A673 (cell line): Measurements from ENCODE around the gene OLFM1. TPM values are rescaled to one million over a fixed set of nuclear protein-coding genes. Genes with fewer than 3 reads are reported as not detected.
A peak's percentile ranks its signal among the peaks of the same experiment; 100 is the strongest.

Experiments used
- BruUV-seq: library from RNA; stranded (reverse); fragments of 400-500 nt; replicated peaks from 2 replicates; lab custom pipeline; 2021; lab: Mats Ljungman, UMichigan
- CTCF ChIA-PET: fragments of 300-600 bp; sonication (Branson Sonifier 250); formaldehyde crosslinking; loops from one replicate; lab custom pipeline; 2022; ENCODE audit warnings: antibody characterized with exemption; lab: Charles Lee
- POLR2A ChIA-PET: fragments of 300-600 bp; sonication (Branson Sonifier 250); formaldehyde crosslinking; loops from one replicate; lab custom pipeline; 2022; ENCODE audit warnings: antibody characterized with exemption; ENCODE audit not compliant: low non-redundant PET; lab: Charles Lee
- DNase-seq: peaks from one replicate; pipeline ENCODE4 v3.0.0-alpha.2; 2015; ENCODE audit warnings: low spot score
- H3K27ac ChIP-seq: fragments of 200-600 bp; sonication (generic); 2 replicates; pipeline ENCODE4 v1.5.1; 2016; ENCODE audit warnings: mixed run types, low read depth, mild to moderate bottlenecking, mixed read lengths, antibody characterized with exemption, low read length; ENCODE audit not compliant: poor library complexity, severe bottlenecking
- H3K27me3 ChIP-seq: fragments of 200-600 bp; sonication (generic); replicated peaks from 2 replicates; pipeline ENCODE4 v1.6.1; 2017; ENCODE audit warnings: mixed run types, low read depth, mild to moderate bottlenecking, mixed read lengths, antibody characterized with exemption, low read length; ENCODE audit not compliant: insufficient read depth, poor library complexity
- H3K36me3 ChIP-seq: fragments of 200-600 bp; sonication (generic); 2 replicates; pipeline ENCODE4 v1.6.1; 2016; ENCODE audit warnings: mixed run types, mild to moderate bottlenecking, mixed read lengths, antibody characterized with exemption, low read length; ENCODE audit not compliant: insufficient read depth, poor library complexity, severe bottlenecking
- H3K4me1 ChIP-seq: fragments of 200-600 bp; sonication (generic); 2 replicates; pipeline ENCODE4 v1.6.1; 2017; ENCODE audit warnings: mixed run types, mild to moderate bottlenecking, mixed read lengths, antibody characterized with exemption, low read length; ENCODE audit not compliant: insufficient read depth, poor library complexity, severe bottlenecking
- H3K4me3 ChIP-seq: fragments of 200-600 bp; sonication (generic); 2 replicates; pipeline ENCODE4 v1.5.1; 2016; ENCODE audit warnings: low read depth, mixed run types, mild to moderate bottlenecking, mixed read lengths, low read length; ENCODE audit not compliant: poor library complexity, severe bottlenecking
- H3K9me3 ChIP-seq: fragments of 200-600 bp; sonication (generic); 2 replicates; pipeline ENCODE4 v1.6.1; 2016; ENCODE audit warnings: mixed run types, low read depth, mild to moderate bottlenecking, mixed read lengths, antibody characterized with exemption, low read length; ENCODE audit not compliant: poor library complexity, severe bottlenecking
- EZH2 ChIP-seq: fragments of 200-600 bp; sonication (generic); IDR thresholded peaks from 2 replicates; pipeline ENCODE4 v1.6.1; 2017; ENCODE audit warnings: borderline replicate concordance, low read depth, mild to moderate bottlenecking, mixed read lengths, antibody characterized with exemption, low read length; ENCODE audit not compliant: poor library complexity, severe bottlenecking
- intact Hi-C: fragments of 100-400 bp; cut with micrococcal nuclease; formaldehyde crosslinking; loops from one replicate; pipeline ENCODE4 v1.10.0; 2022; ENCODE audit not compliant: unreplicated experiment
- total RNA-seq: library from RNA; stranded (reverse); gene quantifications from 2 replicates; pipeline ENCODE4 v1.2.3, GENCODE V29; 2021
- TF ChIP-seq, protein P1 (sequence below): fragments of 300-800, 200-600 bp; sonication (generic); conservative IDR thresholded peaks from 2 replicates; pipeline ENCODE4 v1.5.1; 2017; ENCODE audit warnings: low read depth, mild to moderate bottlenecking, antibody characterized with exemption, low read length, moderate library complexity, mixed read lengths

The OLFM1 gene
- total RNA-seq, 1 experiment from 2014 or later, result 308 TPM

DNA sequence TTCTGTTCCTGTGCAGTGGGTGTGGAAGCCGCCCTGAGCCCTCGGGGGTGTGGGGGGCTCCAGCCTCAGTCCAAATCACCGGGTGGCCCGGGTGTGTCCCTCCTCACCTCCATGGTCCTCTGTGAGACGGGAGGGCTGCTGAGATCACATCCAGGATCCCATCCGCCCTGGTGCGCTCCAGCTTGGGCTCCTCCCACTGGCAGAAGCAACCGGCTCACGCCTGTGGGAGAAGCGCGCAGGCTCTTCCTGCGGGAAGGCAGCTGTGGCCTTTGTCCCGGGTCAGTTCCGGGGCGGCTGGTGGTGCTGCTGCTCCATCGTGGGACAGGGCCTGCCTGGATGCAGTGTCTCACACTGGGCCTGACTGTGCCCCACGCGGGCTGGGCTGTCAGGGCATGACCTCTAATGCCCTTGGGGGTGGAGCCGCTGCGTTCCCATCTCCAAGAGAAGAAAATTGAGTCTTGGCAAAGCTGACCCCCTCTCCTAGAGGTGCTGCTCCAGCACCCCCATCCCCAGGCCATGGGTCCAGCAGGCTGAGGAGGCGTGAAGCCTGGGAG, 18.5 kb downstream of the OLFM1 start:
- peaks cover 96% of the 10 kb centered on the region for H3K36me3 ChIP-seq
- ChIA-PET CTCF (no interaction called here), POLR2A (no interaction called here)
- no TSS peak for BruUV-seq
- intact Hi-C loops, result no loop called here
- TF ChIP-seq, protein P1, sequence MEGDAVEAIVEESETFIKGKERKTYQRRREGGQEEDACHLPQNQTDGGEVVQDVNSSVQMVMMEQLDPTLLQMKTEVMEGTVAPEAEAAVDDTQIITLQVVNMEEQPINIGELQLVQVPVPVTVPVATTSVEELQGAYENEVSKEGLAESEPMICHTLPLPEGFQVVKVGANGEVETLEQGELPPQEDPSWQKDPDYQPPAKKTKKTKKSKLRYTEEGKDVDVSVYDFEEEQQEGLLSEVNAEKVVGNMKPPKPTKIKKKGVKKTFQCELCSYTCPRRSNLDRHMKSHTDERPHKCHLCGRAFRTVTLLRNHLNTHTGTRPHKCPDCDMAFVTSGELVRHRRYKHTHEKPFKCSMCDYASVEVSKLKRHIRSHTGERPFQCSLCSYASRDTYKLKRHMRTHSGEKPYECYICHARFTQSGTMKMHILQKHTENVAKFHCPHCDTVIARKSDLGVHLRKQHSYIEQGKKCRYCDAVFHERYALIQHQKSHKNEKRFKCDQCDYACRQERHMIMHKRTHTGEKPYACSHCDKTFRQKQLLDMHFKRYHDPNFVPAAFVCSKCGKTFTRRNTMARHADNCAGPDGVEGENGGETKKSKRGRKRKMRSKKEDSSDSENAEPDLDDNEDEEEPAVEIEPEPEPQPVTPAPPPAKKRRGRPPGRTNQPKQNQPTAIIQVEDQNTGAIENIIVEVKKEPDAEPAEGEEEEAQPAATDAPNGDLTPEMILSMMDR, result no peak
- TF ChIP-seq EZH2, result no peak
- DNase-seq, result no peak
- no peak overlapping the region for H3K27ac ChIP-seq
- H3K4me3 ChIP-seq, result no peak overlapping the region
- no peaks in the 10 kb centered on the region for H3K9me3 ChIP-seq
- no peaks in the 10 kb centered on the region for H3K4me1 ChIP-seq
- H3K27me3 ChIP-seq, result no peaks in the 10 kb centered on the region

DNA sequence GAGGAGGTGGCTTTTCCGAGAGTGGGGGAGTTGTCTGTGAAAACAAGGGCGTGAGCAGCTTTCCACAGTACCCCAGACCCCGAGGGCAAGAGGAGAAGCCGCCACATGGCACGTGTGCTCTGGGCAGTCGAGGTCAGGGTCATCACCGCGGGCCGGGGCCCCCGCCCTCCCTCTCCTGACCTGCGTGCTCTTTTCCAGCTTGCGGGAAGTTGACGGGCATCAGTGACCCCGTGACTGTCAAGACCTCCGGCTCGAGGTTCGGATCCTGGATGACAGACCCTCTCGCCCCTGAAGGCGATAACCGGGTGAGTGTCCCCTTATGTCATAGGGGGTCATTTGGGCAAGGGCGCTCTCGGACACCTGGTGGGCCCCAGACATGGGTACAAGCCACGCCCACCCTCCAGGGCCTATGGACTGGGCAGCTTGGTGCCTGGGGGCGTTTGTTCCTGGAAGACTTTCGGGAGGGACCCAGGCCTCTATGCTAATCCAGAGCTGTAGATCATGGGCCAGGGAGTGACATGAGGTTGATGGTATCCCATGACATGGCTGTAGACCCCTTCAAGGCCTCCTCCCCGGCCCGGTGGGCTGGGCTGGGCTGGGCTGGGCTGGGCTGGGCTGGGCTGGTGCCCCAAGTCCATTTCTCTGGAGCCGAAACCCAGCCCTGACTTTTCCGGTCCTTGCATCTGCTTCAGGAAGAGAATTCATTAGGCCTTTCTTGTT, 19.2 kb downstream of the OLFM1 start:
- intact Hi-C loops, result no loop called here
- Histone ChIP-seq H3K4me3 (no peak overlapping the region), H3K9me3 (no peaks in the 10 kb centered on the region), H3K36me3 (peaks cover 93% of the 10 kb centered on the region), H3K4me1 (no peaks in the 10 kb centered on the region), H3K27ac (no peak overlapping the region), H3K27me3 (no peaks in the 10 kb centered on the region)
- TF ChIP-seq, protein P1, result no peak
- TF ChIP-seq EZH2, result no peak
- ChIA-PET CTCF (no interaction called here), POLR2A (no interaction called here)
- no TSS peak for BruUV-seq
- DNase-seq, result no peak

DNA sequence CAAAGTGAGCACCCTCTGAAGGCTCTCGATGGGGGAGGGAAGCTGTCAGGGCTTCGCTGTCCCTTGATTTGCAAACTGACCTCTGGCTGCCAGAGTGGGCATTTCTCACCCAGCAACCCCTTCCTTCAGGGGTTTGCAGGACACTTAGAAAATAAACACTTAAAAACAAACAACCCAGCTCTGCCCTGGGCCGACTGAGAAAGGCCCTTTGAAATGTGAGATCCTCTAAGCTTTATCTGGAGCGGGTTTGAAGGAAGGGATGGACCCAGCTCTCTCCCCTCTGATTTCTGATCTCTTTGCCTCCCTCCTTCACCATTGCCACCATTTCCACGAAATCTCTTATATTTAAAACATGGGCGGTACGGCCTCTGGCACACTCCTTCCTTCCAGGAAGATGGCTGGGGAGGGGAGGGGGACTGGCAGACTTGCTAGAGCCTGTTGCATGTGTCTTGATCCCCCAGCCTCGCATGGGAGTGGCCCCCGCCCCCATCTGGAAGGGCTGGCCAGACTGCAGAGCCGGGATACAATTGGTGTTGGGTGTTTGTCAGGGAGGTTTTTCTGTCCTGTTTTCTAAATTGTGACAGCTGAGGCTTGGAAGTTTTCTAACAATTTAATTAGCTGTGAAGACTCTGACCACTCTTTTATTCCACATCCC, 20.2 kb downstream of the OLFM1 start:
- intact Hi-C loops, result no loop called here
- POLR2A ChIA-PET, result no interaction called here
- no peak overlapping the region for H3K4me3 ChIP-seq
- TF ChIP-seq, protein P1, result no peak
- TF ChIP-seq EZH2, result no peak
- H3K9me3 ChIP-seq, result no peaks in the 10 kb centered on the region
- CTCF ChIA-PET, result no interaction called here
- peaks cover 94% of the 10 kb centered on the region for H3K36me3 ChIP-seq
- peak overlapping the region; percentile 22 for H3K27ac ChIP-seq
- no peaks in the 10 kb centered on the region for H3K27me3 ChIP-seq
- no peak for DNase-seq
- no peaks in the 10 kb centered on the region for H3K4me1 ChIP-seq
- BruUV-seq, result no TSS peak
